BE2C (cell line): ENCODE results near the gene MATR3.

ENCODE experiments used
- DNase-seq: peaks from one replicate; pipeline ENCODE4 v3.0.0-alpha.2; 2020
- H3K27me3 ChIP-seq: fragments of 250-450 bp; sonication (Bioruptor Pico); 2 replicates; pipeline ENCODE4 v1.5.1; 2020; ENCODE audit warnings: mild to moderate bottlenecking
- H3K36me3 ChIP-seq: fragments of 250-450 bp; sonication (Bioruptor Pico); 2 replicates; pipeline ENCODE4 v1.5.1; 2020; ENCODE audit warnings: mild to moderate bottlenecking
- H3K4me1 ChIP-seq: fragments of 250-450 bp; sonication (Bioruptor Pico); 2 replicates; pipeline ENCODE4 v1.5.1; 2020
- H3K4me3 ChIP-seq: 2 replicates; pipeline ENCODE4 v1.5.1; 2011; ENCODE audit warnings: low read depth, low read length
- H3K9me3 ChIP-seq: fragments of 250-450 bp; sonication (Bioruptor Pico); 2 replicates; pipeline ENCODE4 v1.5.1; 2020
- TF ChIP-seq, protein P1 (sequence below): IDR thresholded peaks from 2 replicates; pipeline ENCODE4 v1.5.1; 2012; ENCODE audit warnings: mild to moderate bottlenecking, low read depth, low read length

MATR3 gene

DNA sequence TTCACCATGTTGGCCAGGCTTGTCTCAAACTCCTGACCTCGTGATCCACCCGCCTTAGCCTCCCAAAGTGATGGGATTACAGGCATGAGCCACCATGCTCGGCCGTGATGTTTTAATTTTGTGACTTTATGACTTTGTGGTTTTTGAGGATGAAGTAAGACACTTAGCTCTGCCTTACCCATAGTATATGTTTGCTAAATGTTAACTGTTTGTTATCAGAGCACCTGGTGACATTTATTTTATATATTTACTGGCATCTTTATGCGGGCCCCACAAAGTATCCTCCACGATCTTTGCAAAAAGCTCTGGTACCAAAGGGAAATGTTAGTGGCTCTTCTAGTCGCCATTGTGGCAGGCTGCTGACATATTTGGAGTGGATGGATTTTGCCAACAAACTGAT, 82.8 kb downstream of the MATR3 start:
- no peak for DNase-seq
- Histone ChIP-seq H3K4me3 (no peak overlapping the region), H3K9me3 (no peaks in the 10 kb centered on the region), H3K4me1 (no peaks in the 10 kb centered on the region), H3K27me3 (no peaks in the 10 kb centered on the region), H3K36me3 (peaks cover 13% of the 10 kb centered on the region)
- TF ChIP-seq, protein P1, sequence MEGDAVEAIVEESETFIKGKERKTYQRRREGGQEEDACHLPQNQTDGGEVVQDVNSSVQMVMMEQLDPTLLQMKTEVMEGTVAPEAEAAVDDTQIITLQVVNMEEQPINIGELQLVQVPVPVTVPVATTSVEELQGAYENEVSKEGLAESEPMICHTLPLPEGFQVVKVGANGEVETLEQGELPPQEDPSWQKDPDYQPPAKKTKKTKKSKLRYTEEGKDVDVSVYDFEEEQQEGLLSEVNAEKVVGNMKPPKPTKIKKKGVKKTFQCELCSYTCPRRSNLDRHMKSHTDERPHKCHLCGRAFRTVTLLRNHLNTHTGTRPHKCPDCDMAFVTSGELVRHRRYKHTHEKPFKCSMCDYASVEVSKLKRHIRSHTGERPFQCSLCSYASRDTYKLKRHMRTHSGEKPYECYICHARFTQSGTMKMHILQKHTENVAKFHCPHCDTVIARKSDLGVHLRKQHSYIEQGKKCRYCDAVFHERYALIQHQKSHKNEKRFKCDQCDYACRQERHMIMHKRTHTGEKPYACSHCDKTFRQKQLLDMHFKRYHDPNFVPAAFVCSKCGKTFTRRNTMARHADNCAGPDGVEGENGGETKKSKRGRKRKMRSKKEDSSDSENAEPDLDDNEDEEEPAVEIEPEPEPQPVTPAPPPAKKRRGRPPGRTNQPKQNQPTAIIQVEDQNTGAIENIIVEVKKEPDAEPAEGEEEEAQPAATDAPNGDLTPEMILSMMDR, result no peak

DNA sequence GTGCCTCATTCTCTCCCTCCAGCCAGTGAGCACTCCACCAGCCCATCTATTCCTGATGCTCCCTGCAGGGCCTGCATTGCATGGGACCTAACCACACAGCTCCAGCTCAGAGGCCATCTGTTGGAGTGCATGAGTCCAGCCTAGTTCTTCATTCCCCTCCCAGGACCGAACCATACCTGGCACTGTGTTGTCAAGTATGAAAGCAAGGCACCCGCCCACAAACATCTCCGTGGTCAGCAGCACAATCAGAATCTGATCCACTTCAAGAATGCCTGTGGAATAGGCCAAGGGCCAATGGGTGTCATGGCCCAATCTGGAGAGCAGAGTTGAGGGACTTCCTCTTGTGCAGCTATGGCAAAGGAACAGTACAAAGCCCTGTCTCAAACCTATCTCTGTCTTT, 83.7 kb downstream of the MATR3 start:
- H3K9me3 ChIP-seq, result no peaks in the 10 kb centered on the region
- no peaks in the 10 kb centered on the region for H3K4me1 ChIP-seq
- no peaks in the 10 kb centered on the region for H3K27me3 ChIP-seq
- H3K4me3 ChIP-seq, result no peak overlapping the region
- TF ChIP-seq, protein P1, result no peak
- H3K36me3 ChIP-seq, result peaks cover 6% of the 10 kb centered on the region
- no peak for DNase-seq

DNA sequence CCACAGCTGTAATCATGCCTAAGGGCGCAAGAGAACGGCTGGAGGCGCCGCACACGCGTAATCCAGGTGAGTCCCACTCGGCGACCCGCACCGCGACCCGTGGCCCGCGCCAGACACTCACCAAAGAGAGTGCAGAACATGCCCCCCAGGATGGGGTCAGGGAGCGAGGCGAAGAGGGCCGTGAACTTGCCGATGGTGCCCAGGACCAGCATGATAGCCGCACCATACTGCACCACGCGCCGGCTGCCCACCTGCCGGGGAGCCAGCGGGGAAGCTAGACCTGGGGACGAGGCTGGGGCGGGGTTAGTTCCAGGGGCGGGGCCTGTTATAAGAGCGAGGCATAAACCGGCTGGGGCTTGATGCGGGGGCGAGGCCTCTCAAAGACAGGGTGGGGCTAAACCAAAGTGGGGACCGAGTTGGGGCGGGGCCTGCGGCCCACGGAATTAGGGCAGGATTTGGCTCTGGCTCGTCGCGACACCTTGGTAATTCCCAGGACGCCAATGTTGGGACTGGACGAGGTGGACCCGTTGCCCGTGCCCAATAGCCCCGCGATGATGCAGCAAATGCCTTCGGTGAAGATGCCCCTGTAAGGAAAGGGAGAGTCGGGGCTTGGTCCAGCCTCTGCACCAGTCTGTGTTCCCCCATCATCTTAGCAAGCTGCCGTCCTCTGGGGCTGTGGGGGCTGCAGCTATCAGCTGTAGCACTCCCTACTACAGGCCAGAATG, 84.7 kb downstream of the MATR3 start:
- H3K36me3 ChIP-seq, result no peaks in the 10 kb centered on the region; the same call in 1 of the 2 replicates
- H3K9me3 ChIP-seq, result no peaks in the 10 kb centered on the region
- no peak for DNase-seq
- no peak overlapping the region for H3K4me3 ChIP-seq
- H3K27me3 ChIP-seq, result no peaks in the 10 kb centered on the region
- TF ChIP-seq, protein P1, result no peak
- peaks cover 6% of the 10 kb centered on the region for H3K4me1 ChIP-seq

DNA sequence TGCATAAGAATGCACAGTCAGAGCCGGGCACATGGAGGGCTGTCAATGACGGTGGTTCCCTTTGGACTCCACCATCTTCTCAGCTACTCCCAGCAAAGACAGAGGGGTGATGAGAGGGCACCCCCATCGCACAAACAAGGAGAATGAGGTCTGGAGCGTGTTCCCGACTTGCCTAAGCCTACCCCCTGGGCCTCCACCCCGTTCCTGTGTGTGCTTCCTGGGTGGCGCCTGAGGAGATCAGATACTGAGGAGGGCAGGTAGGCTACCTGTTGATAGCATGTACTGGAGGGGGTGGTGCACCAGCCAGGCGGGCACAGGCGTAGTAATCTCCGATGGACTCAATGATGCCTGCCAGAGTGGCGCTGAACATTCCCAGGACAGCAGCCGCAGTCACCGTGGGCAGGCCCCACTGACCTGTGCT, 85.4 kb downstream of the MATR3 start:
- TF ChIP-seq, protein P1, result no peak

DNA sequence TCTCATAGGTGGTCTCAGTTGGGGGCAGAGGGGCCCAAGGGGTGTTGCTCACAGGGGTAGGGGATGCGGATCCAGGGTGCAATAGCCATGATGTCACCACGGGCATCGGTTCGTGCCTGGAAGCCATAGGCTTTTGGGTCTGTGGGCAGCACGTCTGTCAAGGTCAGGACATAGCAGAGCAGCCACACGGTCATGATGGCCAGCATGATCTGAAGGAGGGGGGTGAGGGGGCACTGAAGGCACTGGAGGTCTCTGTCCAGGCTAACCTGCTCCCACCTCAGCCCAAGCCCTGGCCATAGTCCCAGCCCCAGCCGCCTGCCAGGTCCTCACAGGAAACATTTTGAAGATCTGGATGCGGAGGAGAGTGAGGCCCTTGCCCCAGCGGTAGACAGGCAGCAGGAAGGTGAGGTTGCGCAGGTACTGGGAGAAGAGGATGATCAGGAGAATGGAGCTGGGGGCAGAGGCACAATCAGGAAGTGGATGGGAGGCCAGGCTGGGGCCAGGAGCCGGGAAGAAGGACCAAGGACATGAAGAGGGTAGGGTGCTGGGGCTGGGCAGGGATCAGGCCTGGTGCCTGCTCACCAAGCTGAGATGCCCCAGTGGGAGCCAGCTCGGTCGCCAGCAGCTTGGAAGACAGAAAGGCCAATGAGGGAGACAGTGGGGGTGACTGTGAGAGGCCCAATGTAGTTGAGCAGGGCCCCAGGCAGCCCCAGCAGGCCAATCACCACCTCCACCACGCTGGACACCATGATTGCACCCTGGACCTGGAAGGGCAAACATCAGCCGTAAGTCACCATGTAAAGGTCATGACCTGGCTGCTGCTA, 86.3 kb downstream of the MATR3 start:
- TF ChIP-seq, protein P1, result no peak
- DNase-seq, result no peak
- Histone ChIP-seq H3K36me3 (no peaks in the 10 kb centered on the region), H3K9me3 (no peaks in the 10 kb centered on the region), H3K27me3 (no peaks in the 10 kb centered on the region), H3K4me3 (no peak overlapping the region), H3K4me1 (peaks cover 11% of the 10 kb centered on the region)

More for the DNA sequence above, 85.4 kb downstream of the MATR3 start:
- Histone ChIP-seq H3K4me3 (no peak overlapping the region), H3K9me3 (no peaks in the 10 kb centered on the region), H3K36me3 (no peaks in the 10 kb centered on the region), H3K4me1 (peaks cover 11% of the 10 kb centered on the region), H3K27me3 (no peaks in the 10 kb centered on the region)
- no peak for DNase-seq
